Measurements from ENCODE around the gene SNRNP48.

DNA sequence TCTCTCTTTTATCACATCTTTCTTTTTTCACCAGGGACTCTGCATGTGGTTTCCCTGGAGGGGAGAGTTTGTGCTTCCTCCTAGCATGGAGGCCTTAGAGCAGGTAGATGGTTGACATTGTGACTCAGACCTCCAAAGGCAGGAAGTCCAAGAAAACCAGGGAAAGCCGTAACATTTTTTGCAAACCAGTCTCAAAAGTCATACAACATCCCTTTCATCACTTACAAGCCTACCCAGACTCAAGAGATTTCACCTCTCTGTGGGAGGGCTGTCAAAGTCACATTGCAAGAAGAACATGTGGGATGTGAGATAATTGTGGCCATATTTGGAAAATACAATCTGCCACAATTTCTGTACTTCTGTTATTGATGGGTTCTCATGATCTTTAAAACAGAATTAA is 46.2 kb downstream of the SNRNP48 start:
- TF ChIP-seq, protein P1, sequence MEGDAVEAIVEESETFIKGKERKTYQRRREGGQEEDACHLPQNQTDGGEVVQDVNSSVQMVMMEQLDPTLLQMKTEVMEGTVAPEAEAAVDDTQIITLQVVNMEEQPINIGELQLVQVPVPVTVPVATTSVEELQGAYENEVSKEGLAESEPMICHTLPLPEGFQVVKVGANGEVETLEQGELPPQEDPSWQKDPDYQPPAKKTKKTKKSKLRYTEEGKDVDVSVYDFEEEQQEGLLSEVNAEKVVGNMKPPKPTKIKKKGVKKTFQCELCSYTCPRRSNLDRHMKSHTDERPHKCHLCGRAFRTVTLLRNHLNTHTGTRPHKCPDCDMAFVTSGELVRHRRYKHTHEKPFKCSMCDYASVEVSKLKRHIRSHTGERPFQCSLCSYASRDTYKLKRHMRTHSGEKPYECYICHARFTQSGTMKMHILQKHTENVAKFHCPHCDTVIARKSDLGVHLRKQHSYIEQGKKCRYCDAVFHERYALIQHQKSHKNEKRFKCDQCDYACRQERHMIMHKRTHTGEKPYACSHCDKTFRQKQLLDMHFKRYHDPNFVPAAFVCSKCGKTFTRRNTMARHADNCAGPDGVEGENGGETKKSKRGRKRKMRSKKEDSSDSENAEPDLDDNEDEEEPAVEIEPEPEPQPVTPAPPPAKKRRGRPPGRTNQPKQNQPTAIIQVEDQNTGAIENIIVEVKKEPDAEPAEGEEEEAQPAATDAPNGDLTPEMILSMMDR (IDR thresholded peaks at IDR 0.05; ENCODE audit: poor library complexity, severe bottlenecking), result no peak
- TF ChIP-seq, protein P2, sequence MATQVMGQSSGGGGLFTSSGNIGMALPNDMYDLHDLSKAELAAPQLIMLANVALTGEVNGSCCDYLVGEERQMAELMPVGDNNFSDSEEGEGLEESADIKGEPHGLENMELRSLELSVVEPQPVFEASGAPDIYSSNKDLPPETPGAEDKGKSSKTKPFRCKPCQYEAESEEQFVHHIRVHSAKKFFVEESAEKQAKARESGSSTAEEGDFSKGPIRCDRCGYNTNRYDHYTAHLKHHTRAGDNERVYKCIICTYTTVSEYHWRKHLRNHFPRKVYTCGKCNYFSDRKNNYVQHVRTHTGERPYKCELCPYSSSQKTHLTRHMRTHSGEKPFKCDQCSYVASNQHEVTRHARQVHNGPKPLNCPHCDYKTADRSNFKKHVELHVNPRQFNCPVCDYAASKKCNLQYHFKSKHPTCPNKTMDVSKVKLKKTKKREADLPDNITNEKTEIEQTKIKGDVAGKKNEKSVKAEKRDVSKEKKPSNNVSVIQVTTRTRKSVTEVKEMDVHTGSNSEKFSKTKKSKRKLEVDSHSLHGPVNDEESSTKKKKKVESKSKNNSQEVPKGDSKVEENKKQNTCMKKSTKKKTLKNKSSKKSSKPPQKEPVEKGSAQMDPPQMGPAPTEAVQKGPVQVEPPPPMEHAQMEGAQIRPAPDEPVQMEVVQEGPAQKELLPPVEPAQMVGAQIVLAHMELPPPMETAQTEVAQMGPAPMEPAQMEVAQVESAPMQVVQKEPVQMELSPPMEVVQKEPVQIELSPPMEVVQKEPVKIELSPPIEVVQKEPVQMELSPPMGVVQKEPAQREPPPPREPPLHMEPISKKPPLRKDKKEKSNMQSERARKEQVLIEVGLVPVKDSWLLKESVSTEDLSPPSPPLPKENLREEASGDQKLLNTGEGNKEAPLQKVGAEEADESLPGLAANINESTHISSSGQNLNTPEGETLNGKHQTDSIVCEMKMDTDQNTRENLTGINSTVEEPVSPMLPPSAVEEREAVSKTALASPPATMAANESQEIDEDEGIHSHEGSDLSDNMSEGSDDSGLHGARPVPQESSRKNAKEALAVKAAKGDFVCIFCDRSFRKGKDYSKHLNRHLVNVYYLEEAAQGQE (IDR thresholded peaks at IDR 0.05; ENCODE audit: borderline replicate concordance), result no peak
- TF ChIP-seq EP300 (conservative IDR thresholded peaks at IDR 0.05; ENCODE audit: poor library complexity, severe bottlenecking), result no peak
- no peak for TF ChIP-seq EZH2 (IDR thresholded peaks at IDR 0.05; ENCODE audit: borderline replicate concordance, insufficient read depth, low read length, poor library complexity, severe bottlenecking)

Measured in neural cell (in vitro differentiated cells).